LNCAP (cell line): ENCODE measurements around the gene PXMP2.

Experiments
- TF ChIP-seq, protein P1 (sequence below): fragments of 450-650 bp; IDR thresholded peaks from 2 replicates; pipeline ENCODE4 v1.5.1; 2017; ENCODE audit warnings: mild to moderate bottlenecking

Gene PXMP2

DNA sequence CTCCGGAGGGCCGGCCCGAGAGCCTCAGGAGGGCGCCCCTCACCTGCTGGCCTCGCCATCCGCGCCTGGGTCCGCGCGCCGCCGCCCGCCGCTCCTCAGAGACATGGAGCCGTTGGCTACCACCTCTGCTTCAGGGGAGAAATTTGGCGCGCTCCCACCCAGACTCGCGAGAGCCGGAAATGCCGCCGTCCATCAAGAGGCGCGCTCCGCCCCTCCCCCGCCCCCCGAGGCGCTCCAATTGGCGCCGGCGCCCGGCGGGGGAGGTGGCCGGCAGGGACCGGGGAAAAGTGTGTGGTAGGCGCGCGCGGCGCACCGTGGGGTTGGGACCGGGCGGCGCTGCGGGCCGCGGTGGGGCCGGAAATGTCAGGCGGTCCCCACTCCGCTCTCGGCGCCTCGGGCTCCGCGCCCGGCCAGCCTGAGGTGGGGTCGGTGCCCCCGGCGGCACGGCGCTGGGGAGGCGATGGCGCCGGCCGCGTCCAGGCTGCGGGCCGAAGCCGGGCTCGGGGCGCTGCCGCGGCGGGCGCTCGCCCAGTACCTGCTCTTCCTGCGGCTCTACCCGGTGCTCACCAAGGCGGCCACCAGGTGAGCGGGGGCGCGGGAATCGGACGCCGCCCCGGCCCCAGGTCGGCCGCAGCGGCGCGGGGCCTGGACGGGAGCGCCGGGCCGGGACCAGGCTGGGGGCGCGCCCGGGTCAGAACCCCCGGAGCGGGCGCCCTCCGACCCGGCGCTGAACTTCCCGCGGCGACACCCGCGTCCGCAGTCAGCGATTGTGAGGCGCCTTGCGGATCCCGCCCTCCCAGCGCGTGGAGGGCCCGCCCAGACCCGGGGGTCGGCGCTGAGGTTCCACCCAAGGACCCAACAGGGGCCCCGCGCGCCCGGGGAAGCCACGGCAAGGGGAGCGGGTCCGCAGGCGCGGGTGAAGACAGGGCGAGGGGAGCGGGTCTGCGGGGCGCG lies at the start of gene PXMP2, which contains the start of gene POLE:
TSS of gene PXMP2 (plus strand) at position 377 of the 954 bp plus-strand sequence. CDS start at position 461, 84 bp downstream.
TSS of gene POLE (minus strand) at position 132 of the 954 bp plus-strand sequence. CDS start at position 105, 27 bp downstream.
- TF ChIP-seq, protein P1, sequence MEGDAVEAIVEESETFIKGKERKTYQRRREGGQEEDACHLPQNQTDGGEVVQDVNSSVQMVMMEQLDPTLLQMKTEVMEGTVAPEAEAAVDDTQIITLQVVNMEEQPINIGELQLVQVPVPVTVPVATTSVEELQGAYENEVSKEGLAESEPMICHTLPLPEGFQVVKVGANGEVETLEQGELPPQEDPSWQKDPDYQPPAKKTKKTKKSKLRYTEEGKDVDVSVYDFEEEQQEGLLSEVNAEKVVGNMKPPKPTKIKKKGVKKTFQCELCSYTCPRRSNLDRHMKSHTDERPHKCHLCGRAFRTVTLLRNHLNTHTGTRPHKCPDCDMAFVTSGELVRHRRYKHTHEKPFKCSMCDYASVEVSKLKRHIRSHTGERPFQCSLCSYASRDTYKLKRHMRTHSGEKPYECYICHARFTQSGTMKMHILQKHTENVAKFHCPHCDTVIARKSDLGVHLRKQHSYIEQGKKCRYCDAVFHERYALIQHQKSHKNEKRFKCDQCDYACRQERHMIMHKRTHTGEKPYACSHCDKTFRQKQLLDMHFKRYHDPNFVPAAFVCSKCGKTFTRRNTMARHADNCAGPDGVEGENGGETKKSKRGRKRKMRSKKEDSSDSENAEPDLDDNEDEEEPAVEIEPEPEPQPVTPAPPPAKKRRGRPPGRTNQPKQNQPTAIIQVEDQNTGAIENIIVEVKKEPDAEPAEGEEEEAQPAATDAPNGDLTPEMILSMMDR = no peak

DNA sequence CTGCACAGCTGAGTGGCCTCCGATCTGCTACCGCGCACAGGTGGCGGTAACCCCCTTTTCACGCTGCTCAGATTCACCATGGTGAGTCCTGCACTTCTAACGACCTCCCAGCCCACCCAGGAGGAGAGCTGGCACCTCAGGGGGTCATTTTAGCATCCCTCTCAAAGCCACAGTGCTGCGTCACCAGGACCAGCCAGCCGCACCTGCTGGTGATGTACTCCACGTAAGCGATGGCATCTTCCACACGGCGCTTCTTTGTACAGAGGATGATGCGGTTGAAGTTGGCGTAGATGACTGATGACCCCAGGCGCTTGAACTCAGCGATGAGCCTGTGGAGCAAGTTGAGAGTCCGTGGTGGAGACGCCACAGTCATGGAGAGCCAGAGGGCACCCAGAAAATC lies 49.6 kb upstream of the PXMP2 start:
- TF ChIP-seq, protein P1 = no peak

DNA sequence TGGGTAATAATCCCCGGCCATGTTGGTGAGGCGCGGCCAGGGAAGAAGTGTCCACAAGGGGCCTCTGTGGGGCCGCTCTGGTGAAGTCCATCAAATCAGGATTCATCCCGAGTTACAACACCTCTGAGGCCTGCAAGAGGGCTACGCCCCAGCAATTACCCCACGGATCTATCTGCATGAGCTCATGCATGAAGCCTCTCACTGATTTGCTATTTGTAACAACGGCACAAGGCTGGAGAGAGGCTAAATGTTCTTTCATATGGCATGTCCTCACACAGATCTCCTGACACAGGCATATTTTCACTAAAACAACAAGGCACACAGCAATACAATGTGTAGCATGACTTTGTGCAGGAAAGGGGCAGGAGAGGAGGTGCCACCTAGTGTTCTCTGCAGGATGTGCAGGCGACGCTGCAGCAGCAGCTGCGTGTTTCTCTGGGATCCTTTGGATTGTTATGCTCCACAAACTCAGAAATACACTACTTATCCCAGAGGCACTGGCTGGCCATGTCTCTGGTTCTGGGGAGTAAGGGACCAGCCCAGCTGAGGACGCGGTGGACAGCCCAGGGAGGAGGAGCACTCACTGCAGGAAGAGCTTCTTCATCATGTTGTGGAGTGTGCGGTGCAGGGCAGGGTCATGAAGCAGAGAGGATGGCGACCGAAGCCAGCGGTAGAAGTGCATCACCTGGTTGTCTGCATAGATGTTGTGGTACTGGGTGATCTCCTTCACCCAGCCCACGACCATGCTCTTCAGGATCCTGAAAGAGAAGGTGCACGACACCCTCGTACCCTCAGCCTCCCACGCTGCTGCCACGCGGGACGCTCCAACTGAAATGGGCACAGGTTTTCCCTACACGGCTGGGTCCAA lies 48.6 kb upstream of the PXMP2 start:
- TF ChIP-seq, protein P1 = peak; percentile 94

DNA sequence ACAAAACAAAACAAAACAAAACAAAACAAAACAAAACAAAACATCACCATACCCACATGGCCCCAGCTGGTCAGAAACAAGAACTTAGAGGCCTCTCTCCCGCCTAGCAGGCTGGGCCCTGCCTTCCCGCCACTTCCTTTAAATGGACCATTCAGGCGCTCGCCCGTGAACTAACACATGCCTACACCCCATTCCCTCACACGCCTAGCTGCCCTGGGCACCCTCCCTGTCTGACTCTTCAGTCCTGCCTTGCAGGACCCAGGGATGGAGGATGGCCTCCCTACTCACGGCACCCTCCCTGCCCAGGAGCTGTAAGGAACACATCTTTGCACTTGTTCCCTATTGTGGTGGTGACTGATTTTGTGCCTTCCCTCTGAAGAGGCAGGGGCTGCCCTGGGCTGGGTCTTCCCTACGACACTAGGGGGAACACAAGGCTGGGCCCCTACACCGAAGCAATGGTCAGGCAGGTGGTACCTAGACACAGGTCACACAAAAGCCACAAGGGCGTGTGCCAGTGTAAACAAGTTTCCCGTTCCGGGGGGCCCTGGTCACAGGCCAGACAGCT lies 47.3 kb upstream of the PXMP2 start:
- TF ChIP-seq, protein P1 = no peak

DNA sequence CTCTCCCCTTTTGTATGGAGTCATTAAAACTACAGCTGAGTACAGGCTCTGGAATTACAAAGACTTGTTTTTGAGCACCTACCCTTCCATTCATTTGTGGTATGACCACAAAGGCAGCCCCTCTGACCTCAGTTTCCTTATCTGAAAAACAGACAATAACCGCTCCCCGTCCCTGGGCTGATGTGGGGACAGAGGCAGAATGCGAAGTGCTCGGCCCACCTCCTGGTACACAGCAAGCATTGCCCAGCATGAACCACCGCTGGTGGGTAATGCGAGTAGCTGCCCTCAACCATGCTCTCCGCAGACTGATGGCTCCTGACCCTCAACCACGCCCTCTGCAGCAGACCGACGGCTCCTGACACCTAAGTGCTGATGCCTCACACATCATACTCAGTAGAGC lies 46.5 kb upstream of the PXMP2 start:
- TF ChIP-seq, protein P1 = no peak

DNA sequence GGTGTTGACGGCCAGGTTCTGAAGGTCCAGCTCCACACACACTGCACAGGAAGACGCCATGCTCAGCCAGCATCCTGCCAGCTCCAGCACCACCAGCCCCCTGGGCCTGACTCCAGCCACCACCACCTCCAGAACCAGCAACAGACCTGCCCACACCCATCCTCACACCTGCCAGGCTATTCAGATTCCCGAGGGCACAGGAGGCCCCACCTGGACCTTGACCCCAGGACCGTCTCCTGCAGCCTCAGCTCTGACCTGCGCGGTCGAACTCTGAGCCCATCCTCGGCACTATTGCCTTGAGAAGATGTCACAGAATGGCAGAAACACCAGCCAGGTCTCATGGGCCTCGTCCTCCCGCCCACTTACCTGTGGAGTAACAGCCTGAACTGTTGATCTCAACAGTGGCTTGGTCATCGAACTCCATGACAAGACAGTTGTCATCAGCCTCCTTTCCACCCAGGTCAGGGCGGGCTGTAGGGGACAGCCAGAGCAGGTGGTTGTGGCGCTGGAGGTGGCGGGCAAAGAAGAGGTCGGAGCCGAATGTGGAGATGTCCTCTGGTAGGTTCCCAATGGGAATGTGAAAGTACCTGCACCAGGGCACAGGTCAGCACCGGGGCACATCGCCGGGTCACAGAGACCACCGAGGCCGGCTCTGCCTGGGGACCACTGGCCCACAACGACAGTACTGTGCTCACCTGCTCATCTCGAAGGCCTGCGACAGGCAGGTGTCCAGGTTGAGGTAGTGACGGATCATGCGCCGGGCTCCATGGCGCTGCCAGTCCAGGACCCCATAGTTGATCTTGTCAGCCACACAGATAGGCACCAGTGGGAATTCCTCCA lies 45.4 kb upstream of the PXMP2 start:
- TF ChIP-seq, protein P1 = no peak
